ENCODE measurements around the gene CRABP1. TPM values are rescaled to one million over a fixed set of nuclear protein-coding genes. Genes with fewer than 3 reads are reported as not detected.
"Not testable (repeated sequence)": the region's sequence is repeated elsewhere in the genome, so short reads cannot be mapped to it uniquely, and the experiment has no call there.

The CRABP1 gene
- polyA plus RNA-seq, 3 donors: 0.82 TPM; not detected in 2

- H3K27ac ChIP-seq (ENCODE audit: low read depth, low read length): no peak overlapping the region
- 66 to 82% (median 82%) methylated on average over 8 of the region's 8 CpGs for WGBS, 3 donors
Observed at GRCh38 chr15:78362716-78363380, 22.7 kb downstream of the CRABP1 start.

DNA sequence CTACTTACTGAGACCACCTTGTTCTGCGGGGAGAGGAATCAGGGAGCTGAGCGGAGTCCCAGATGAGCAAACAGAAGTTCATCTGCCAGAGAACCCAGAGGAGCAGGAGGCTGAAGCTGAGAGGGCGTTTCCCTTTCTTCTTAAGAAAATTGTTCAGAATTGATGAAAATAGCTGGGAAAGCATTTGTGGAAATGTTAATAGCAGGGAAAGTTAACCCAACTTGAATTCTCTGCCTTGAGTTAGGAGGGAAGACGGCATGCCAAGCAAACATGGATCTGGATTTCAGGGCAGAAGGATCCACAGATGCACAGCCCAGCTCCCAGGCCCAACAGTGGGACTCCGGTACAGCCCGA, 23.2 kb downstream of the CRABP1 start:
- no peak overlapping the region for H3K27ac ChIP-seq (ENCODE audit: low read depth, low read length)

GRCh38 chr15:78364233-78364632, 24.1 kb downstream of the CRABP1 start:
- WGBS, 3 donors: 64 to 68% (median 65%) methylated on average over 7 of the region's 7 CpGs

More for the DNA sequence above, 23.2 kb downstream of the CRABP1 start:
- WGBS, 3 donors: 80 to 86% (median 85%) methylated on average over 6 of the region's 6 CpGs

DNA sequence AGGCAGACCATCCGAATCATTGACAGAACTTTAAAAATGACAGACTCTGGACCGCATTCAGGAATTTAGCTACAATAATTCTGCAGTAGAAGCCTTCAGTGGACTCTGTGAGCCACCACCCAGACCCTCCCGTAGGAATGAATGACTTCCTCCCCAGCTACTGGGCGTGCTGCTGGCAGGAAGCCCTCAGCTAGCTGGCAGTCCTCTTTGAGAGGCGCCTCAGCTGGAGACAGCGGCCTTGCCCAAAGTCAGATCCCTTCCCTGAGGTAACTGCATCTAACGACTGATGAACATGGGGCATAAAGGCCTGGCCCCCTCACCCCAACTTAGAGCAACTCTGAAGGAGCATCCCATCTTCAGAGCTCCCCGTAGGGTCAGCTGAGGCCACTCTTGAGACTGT, 25.8 kb downstream of the CRABP1 start:
- WGBS, 3 donors: 23 to 45% (median 34%) methylated on average over 8 of the region's 8 CpGs
- no peak overlapping the region for H3K27ac ChIP-seq (ENCODE audit: low read depth, low read length)

More at GRCh38 chr15:78364233-78364632, 24.1 kb downstream of the CRABP1 start:
- H3K27ac ChIP-seq (ENCODE audit: low read depth, low read length): no peak overlapping the region

- no peak overlapping the region for H3K27ac ChIP-seq (ENCODE audit: low read depth, low read length)
- 89 to 91% (median 91%) methylated on average over 5 of the region's 5 CpGs for WGBS, 3 donors
Observed at GRCh38 chr15:78366342-78366741, 26.2 kb downstream of the CRABP1 start.

DNA sequence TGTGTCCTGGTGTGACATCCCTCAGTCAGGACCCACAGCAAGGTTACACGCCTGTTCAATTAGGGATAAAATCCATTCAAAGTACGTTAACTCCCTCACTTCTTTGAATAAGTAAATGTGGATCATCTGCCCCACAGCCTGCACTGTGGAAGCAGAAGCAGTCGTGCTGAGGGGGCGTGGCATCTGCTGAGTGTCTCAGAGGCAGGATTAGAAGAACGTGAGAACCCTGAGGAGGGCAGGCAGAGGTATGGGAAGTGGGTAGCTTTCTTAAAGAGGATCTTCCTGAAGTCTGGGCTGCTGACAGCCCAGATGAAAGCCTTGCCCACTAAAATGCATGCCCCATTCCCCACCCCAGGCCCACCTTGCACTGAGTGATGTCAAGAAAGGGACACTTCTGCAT, 28.5 kb downstream of the CRABP1 start:
- no peak overlapping the region for H3K27ac ChIP-seq (ENCODE audit: low read depth, low read length)
- 20 to 31% (median 31%) methylated on average over 5 of the region's 5 CpGs for WGBS, 3 donors

DNA sequence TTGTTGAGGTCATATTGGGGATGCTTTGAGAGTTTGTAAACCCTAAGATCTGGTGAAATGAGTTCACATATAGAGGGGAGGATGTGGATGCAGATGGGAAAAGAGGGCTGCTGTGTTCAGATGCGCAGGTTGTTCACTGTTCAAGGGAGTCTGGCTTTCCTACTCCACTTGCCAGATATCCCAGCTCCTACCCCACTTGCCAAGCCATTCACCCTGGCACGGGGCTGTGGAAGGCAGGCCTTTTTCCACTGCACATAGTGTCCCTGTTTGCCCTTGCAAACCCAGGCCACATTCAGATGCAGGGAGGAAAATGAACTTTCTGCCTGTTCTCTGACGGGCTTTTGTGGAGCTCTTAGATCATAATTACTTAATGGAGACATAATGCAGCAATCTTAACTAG, 29.0 kb downstream of the CRABP1 start:
- WGBS, 3 donors: 77 to 87% (median 78%) methylated on average over 3 of the region's 3 CpGs
- H3K27ac ChIP-seq (ENCODE audit: low read depth, low read length): no peak overlapping the region

- WGBS, 3 donors: 78 to 82% (median 80%) methylated on average over 6 of the region's 6 CpGs
- H3K27ac ChIP-seq (ENCODE audit: low read depth, low read length): no peak overlapping the region
Observed at GRCh38 chr15:78370013-78370412, 29.9 kb downstream of the CRABP1 start.

DNA sequence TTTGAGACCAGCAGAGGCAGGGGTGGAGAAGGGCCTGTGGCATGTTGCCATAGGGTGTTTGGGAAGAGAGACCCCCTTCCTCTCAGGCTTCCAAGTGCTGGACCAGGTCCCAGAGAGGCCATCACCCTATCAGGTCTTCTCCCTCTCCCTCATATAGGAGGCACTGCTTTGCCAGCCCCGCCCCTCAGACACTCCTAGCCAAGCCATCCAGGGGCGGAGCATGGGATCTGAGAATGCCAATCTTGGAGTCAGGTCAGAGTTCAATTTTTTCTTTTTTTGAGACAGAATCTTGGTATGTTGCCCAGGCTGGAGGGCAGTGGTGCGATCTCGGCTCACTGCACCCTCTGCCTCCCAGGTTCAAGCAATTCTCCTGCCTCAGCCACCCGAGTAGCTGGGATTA, 32.7 kb downstream of the CRABP1 start:
- 48 to 83% (median 81%) methylated on average over 5 of the region's 5 CpGs for WGBS, 3 donors
- no peak overlapping the region for H3K27ac ChIP-seq (ENCODE audit: low read depth, low read length)

- no peak overlapping the region for H3K27ac ChIP-seq (ENCODE audit: low read depth, low read length)
- 51 to 64% (median 62%) methylated on average over 14 of the region's 14 CpGs for WGBS, 3 donors
Observed at GRCh38 chr15:78374436-78375393, 34.6 kb downstream of the CRABP1 start.

GRCh38 chr15:78380143-78380542, 40.0 kb downstream of the CRABP1 start:
- 24 to 62% (median 53%) methylated on average over 1 of the region's 1 CpG for WGBS, 3 donors
- not testable (repeated sequence) for H3K27ac ChIP-seq (ENCODE audit: low read depth, low read length)

DNA sequence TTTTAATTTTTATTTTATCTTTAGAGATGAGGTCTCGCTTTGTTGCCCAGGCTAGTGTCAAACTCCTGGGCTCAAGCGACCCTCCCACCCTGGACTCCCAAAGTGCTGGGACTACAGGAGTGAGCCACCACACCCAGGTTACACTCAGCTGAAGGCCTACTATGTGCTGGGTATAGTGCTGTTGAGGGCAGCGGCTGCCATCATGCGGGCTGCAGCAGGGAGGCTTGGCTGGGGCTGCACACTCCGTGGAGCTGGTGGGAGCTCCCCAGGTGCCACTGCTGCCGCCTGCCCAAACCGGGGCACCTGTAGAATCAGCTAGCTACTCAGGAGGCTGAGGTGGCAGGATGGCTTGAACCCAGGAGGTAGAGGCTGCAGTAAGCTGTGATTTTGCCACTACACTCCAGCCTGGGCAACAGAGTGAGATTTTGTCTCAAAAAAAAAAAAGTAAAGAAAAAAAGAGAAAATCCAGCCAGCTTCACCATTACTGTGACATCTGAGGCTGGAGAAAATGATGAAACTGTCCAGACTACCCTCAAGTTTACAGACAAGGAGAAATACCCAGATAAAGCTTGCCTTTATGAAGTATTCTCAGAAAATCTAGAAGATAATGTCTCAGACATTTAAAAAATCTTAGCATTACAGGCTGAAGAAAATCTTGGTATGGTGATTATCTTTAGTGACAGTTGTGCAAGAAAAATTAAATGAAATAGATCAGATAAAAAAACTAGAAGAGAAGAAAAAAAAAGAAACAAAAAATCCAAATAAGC, 42.1 kb downstream of the CRABP1 start:
- 79 to 84% (median 83%) methylated on average over 7 of the region's 7 CpGs for WGBS, 3 donors

GRCh38 chr15:78384651-78385050, 44.5 kb downstream of the CRABP1 start:
- no peak overlapping the region for H3K27ac ChIP-seq (ENCODE audit: low read depth, low read length)
- 86 to 96% (median 91%) methylated on average over 7 of the region's 7 CpGs for WGBS, 3 donors

More for the DNA sequence above, 42.1 kb downstream of the CRABP1 start:
- no peak overlapping the region for H3K27ac ChIP-seq (ENCODE audit: low read depth, low read length)

DNA sequence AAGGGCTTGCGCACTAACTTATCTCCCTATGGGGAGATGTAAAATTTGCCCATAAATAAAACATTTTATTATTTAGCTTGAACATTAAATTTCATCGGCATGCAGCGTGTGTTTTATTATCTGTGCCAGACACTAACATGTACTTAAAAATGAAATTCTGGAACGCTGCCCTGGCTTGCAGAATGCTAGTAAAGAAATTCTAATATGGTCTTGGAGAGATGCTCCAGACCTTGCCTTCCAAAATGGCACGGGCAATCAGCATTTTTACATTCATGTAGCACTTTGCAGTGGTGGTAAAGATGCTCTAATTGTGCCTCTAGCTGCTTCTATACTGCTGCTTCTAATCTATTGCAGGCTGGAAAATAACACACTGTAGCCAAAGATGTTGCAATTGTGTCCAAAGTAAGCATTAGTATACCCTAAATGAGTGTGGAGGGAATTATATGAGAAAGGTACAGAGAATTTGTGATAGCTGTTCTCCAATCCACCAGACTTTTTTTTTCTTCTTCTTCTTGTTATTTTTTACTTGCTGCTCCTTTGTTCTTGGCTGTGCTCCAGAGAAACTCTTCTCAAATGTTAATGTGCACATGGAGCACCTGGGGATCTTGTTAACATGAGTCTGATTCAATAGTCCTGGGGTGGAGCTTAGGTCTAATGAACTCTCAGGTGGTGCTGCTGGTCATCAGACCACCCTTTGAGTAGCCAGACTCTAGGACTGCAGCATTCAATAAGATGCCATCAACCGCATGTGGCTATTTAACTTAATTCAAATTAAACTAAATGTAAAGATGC, 47.3 kb downstream of the CRABP1 start:
- 59 to 76% (median 63%) methylated on average over 6 of the region's 6 CpGs for WGBS, 3 donors
- H3K27ac ChIP-seq (ENCODE audit: low read depth, low read length): no peak overlapping the region

DNA sequence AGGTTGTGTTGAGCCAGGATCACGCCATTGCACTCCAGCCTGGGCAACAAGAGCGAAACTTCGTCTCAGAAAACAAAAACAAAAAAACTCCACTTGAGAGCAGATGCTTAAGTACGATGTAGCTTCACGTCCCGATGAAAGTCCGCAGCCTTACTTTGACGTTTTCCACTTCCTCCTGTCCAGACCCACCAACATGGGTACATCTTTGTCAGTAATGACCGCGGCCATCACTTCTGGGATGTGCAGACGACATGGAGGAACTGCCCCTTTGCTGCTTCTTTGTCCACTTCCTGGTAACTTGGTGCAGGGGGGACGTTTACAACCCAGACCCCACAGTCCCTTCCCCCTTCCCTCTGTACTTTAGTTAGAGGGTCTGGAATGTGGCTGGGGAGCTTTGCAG, 48.7 kb downstream of the CRABP1 start:
- WGBS, 3 donors: 75 to 79% (median 75%) methylated on average over 12 of the region's 12 CpGs
- no peak overlapping the region for H3K27ac ChIP-seq (ENCODE audit: low read depth, low read length)

DNA sequence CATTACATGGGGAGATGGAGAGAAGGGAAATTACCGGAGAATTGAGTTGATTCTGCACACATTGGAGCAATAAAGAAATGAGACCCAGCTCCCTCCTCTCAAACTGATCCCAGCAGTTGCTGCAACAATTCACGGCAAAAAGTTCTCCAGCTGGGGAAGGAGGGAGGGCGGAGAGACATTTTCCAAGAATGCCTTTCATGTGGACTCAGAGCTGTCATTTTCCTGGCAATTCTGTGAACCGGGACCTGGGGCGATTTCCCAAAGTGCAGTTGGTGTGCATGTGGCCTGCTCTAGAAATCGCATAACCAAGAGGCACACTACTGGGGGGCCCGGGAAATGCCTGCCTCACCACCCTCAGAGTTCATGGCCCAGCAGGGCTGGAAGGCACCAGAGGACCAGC, 49.2 kb downstream of the CRABP1 start:
- H3K27ac ChIP-seq (ENCODE audit: low read depth, low read length): no peak overlapping the region
- 49 to 64% (median 49%) methylated on average over 7 of the region's 7 CpGs for WGBS, 3 donors

GRCh38 chr15:78389738-78390137, 49.6 kb downstream of the CRABP1 start:
- 83 to 91% (median 91%) methylated on average over 2 of the region's 2 CpGs for WGBS, 3 donors

GRCh38 chr15:78390242-78390641, 50.1 kb downstream of the CRABP1 start:
- H3K27ac ChIP-seq (ENCODE audit: low read depth, low read length): no peak overlapping the region
- 77 to 86% (median 83%) methylated on average over 1 of the region's 1 CpG for WGBS, 3 donors

More at GRCh38 chr15:78389738-78390137, 49.6 kb downstream of the CRABP1 start:
- no peak overlapping the region for H3K27ac ChIP-seq (ENCODE audit: low read depth, low read length)
